SU-DHL-6 (cell line): Measurements from ENCODE around the gene HOXD10.

Experiments used
- H2AFZ ChIP-seq: fragments of 200-600 bp; sonication (generic); 2 replicates; pipeline ENCODE4 v1.6.1; 2014; ENCODE audit warnings: low read depth, mild to moderate bottlenecking, moderate library complexity, mixed read lengths, antibody characterized with exemption, low read length; ENCODE audit not compliant: severe bottlenecking
- H3F3A ChIP-seq: fragments of 200-600 bp; shearing (Covaris generic); 2 replicates; pipeline ENCODE4 v1.6.0; 2016; ENCODE audit warnings: antibody characterized with exemption, mild to moderate bottlenecking; ENCODE audit not compliant: insufficient read depth
- H3K27ac ChIP-seq: fragments of 200-600 bp; sonication (generic); 2 replicates; pipeline ENCODE4 v1.5.1; 2016; ENCODE audit warnings: low read depth, mild to moderate bottlenecking, low read length, moderate library complexity, mixed read lengths
- H3K27me3 ChIP-seq: fragments of 200-600 bp; sonication (generic), shearing (Covaris generic); 2 replicates; pipeline ENCODE4 v1.6.0; 2014; ENCODE audit warnings: mild to moderate bottlenecking, low read length
- H3K36me3 ChIP-seq: fragments of 200-600 bp; sonication (generic); 2 replicates; pipeline ENCODE4 v1.6.1; 2014; ENCODE audit warnings: mild to moderate bottlenecking, low read length, mixed read lengths
- H3K4me2 ChIP-seq: fragments of 300-600, 200-600 bp; shearing (Covaris generic), sonication (generic); 2 replicates; pipeline ENCODE4 v1.6.0; 2014; ENCODE audit warnings: low read length, low read depth, mild to moderate bottlenecking; ENCODE audit not compliant: poor library complexity, severe bottlenecking
- H3K4me3 ChIP-seq: fragments of 200-600 bp; sonication (generic); 2 replicates; pipeline ENCODE4 v1.5.1; 2014; ENCODE audit warnings: antibody characterized with exemption, low read length, mild to moderate bottlenecking, mixed read lengths; ENCODE audit not compliant: insufficient read depth, poor library complexity, severe bottlenecking
- H3K79me2 ChIP-seq: fragments of 200-600 bp; sonication (generic); 2 replicates; pipeline ENCODE4 v1.6.1; 2014; ENCODE audit warnings: mild to moderate bottlenecking, low read length, moderate library complexity; ENCODE audit not compliant: insufficient read depth
- H3K9ac ChIP-seq: fragments of 200-600 bp; sonication (generic); 2 replicates; pipeline ENCODE4 v1.7.0; 2014; ENCODE audit warnings: mild to moderate bottlenecking, low read length
- H3K9me2 ChIP-seq: fragments of 200-600 bp; sonication (generic); replicated peaks from 2 replicates; pipeline ENCODE4 v1.6.1; 2014; ENCODE audit warnings: low read length; ENCODE audit not compliant: insufficient read depth
- H3K9me3 ChIP-seq: fragments of 200-600 bp; sonication (generic); 2 replicates; pipeline ENCODE4 v1.6.1; 2014; ENCODE audit warnings: low read length, mixed read lengths; ENCODE audit not compliant: insufficient read depth
- H4K20me1 ChIP-seq: fragments of 200-600 bp; sonication (generic); 2 replicates; pipeline ENCODE4 v1.6.1; 2014; ENCODE audit warnings: low read depth, mild to moderate bottlenecking, antibody characterized with exemption, low read length, moderate library complexity, mixed read lengths
- EZH2phosphoT487 ChIP-seq: fragments of 200-600 bp; sonication (generic), shearing (Covaris generic); conservative IDR thresholded peaks from 2 replicates; pipeline ENCODE4 v1.6.1; 2018; ENCODE audit warnings: mild to moderate bottlenecking, antibody characterized with exemption, low read length, moderate library complexity, mixed read lengths
- TF ChIP-seq, protein P1 (sequence below): fragments of 200-600 bp; sonication (generic); IDR thresholded peaks from one replicate; pipeline ENCODE4 v1.5.1; 2017; ENCODE audit warnings: antibody characterized with exemption, mild to moderate bottlenecking, low read length, moderate library complexity; ENCODE audit not compliant: insufficient read depth, poor library complexity, severe bottlenecking

HOXD10 gene

DNA sequence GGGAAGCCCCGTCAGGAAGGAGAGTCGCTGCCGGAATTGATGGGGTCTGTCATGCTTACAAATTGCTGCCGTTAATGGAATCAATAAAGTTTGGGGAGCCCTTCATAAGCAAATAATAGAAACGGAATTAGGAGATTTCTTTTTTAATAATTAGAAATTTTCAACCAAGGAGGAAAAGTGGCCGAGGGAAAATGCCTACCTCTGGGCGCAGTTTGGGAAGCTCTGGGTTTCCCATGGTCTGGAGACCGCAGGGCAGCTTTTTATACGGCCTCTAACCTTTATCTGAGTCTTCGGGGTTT lies 34.1 kb upstream of the HOXD10 start:
- no peak overlapping the region for H3K4me3 ChIP-seq

DNA sequence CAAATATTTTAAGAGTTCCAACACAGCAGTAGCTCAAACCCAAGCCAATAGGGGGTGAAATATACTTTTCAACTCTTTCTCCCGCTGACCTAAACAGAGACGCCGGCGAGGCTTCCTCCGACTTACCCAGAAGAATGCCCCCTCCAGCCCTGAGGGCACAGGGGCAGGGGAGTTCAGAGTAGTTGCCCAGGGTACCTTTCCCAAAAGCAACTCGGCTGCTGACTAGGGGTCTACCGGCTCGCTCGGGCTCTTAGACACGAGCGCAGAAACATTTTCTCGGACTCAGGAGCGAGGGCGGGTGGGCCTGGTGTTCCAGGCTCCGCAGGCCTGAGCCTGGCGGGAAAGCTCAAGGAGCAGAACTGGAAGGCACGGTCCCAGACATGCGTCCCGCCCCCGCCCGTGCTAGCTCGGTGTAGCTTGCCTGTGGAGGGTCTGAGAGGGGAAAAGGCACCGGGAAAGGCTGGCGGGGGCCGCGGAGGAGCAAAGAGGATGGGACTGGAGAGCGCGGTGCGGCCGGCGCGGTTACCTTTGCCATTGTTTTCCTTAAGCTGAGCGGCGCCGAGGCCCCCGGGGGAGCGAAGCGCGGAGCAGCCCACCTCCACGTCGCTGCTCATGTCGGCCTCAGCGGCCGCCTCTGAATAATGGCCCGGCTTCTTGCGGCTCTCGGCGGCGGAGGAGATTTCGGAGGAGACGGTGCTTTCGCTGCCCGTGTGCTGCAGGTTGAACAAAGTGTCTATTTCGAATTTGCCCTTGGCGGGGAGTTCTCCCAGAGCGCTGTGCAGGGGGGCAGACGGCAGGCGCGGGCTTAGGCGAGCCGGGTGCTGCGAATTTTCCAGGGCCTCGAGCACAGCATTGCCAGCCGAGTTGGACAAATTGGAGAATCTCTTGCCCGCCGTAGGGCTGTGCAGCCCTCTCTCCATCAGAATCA lies 33.5 kb upstream of the HOXD10 start:
- H3K4me2 ChIP-seq, result no peak overlapping the region
- no peaks in the 10 kb centered on the region for H3K79me2 ChIP-seq
- no peaks in the 10 kb centered on the region for H3K36me3 ChIP-seq
- H2AFZ ChIP-seq, result no peak overlapping the region
- H3F3A ChIP-seq, result no peaks in the 10 kb centered on the region
- no peak overlapping the region for H3K9ac ChIP-seq
- no peak overlapping the region for H3K4me3 ChIP-seq
- H3K9me2 ChIP-seq, result no peaks in the 10 kb centered on the region
- no peaks in the 10 kb centered on the region for H3K9me3 ChIP-seq
- H4K20me1 ChIP-seq, result no peaks in the 10 kb centered on the region
- H3K27ac ChIP-seq, result no peak overlapping the region
- TF ChIP-seq, protein P1, sequence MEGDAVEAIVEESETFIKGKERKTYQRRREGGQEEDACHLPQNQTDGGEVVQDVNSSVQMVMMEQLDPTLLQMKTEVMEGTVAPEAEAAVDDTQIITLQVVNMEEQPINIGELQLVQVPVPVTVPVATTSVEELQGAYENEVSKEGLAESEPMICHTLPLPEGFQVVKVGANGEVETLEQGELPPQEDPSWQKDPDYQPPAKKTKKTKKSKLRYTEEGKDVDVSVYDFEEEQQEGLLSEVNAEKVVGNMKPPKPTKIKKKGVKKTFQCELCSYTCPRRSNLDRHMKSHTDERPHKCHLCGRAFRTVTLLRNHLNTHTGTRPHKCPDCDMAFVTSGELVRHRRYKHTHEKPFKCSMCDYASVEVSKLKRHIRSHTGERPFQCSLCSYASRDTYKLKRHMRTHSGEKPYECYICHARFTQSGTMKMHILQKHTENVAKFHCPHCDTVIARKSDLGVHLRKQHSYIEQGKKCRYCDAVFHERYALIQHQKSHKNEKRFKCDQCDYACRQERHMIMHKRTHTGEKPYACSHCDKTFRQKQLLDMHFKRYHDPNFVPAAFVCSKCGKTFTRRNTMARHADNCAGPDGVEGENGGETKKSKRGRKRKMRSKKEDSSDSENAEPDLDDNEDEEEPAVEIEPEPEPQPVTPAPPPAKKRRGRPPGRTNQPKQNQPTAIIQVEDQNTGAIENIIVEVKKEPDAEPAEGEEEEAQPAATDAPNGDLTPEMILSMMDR, result no peak
- no peak for TF ChIP-seq EZH2phosphoT487
- no peaks in the 10 kb centered on the region for H3K27me3 ChIP-seq

More for the DNA sequence above, 34.1 kb upstream of the HOXD10 start:
- H3K27me3 ChIP-seq, result no peaks in the 10 kb centered on the region
- H3K79me2 ChIP-seq, result no peaks in the 10 kb centered on the region
- no peaks in the 10 kb centered on the region for H3K36me3 ChIP-seq
- no peaks in the 10 kb centered on the region for H3K9me3 ChIP-seq
- TF ChIP-seq, protein P1, result no peak
- no peak for TF ChIP-seq EZH2phosphoT487
- no peak overlapping the region for H3K9ac ChIP-seq
- H2AFZ ChIP-seq, result no peak overlapping the region
- no peaks in the 10 kb centered on the region for H4K20me1 ChIP-seq
- no peaks in the 10 kb centered on the region for H3F3A ChIP-seq
- H3K27ac ChIP-seq, result no peak overlapping the region
- no peak overlapping the region for H3K4me2 ChIP-seq
- H3K9me2 ChIP-seq, result no peaks in the 10 kb centered on the region

DNA sequence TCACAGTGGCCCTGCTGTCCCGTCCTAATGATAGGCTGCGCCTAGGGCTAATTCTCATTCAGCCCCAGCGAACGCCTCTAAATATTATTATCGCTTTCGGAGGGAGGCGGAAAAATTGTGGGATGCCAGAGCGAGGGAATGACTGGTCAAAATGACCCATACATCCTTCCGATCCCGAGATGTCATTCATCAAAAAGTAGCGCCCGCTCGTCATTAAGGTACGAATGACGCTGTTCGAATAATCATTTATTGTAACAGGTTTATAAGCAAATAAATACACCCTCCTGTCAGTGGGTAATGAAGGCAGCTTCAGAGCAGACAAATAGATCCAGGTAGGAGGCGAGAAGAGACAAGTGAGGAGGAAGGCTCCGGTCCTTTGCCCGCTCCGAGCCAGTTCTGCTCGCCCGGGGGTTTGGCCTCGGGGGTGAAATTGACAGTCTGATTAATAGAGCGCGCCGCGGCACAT lies 32.7 kb upstream of the HOXD10 start, which contains the start of gene EVX2:
Gene EVX2 (minus strand): TSS at position 167 of the 466 bp plus-strand sequence. CDS start 186 bp downstream, outside the sequence.
- Histone ChIP-seq H3K4me3 (no peak within 1 kb of the TSS), H3K27me3 (no peaks in the 10 kb centered on the region), H3K27ac (no peak within 1 kb of the TSS), H3K9me3 (no peaks in the 10 kb centered on the region), H3K9me2 (no peaks in the 10 kb centered on the region), H3K36me3 (no peaks in the 10 kb centered on the region), H4K20me1 (no peaks in the 10 kb centered on the region), H3F3A (no peaks in the 10 kb centered on the region), H3K79me2 (no peaks in the 10 kb centered on the region), H3K4me2 (no peak within 1 kb of the TSS), H3K9ac (no peak within 1 kb of the TSS), H2AFZ (no peak within 1 kb of the TSS)
- TF ChIP-seq, protein P1, result no peak
- TF ChIP-seq EZH2phosphoT487, result no peak
